Measurements from ENCODE around the gene MAB21L2. TPM values are rescaled to one million over a fixed set of nuclear protein-coding genes. Genes with fewer than 3 reads are reported as not detected.

Gene MAB21L2
- polyA plus RNA-seq, 2 of the 4 experiments (the other 2 are of a cell fraction): not detected

DNA sequence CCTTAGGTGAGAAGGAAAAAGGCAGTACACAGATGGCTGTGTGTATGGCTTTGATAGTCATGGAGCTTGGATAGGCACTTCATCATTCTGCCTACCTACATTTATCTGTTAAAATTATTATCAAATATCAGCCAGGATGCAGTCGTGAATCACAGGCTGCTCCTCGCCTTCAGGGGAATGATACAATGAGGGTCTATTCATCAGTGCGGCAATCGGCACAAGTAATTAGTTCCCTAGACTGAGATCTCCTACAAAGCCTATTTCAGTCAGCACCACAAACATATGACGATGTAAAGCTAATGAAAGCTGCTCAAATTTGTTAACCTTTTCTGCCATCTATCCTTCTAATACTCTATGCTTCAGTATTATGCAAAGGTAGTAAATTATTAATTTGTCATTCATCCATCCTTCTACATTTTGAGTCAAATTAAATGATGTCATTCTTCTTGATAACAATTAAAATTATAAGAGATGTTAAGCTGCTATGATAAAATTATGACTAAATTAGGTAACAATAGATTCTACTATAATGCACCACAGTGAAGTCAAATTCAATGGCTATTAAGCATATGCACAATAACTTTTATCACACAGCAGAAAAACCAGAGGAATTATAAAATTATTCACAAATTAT, 19.0 kb downstream of the MAB21L2 start (continued):
- TF ChIP-seq ESRRA (IDR thresholded peaks at IDR 0.05; ENCODE audit: borderline replicate concordance, low read length): no peak
- no peak for TF ChIP-seq RNF2 (IDR thresholded peaks at IDR 0.05; ENCODE audit: borderline replicate concordance, low read depth)
- no peak for TF ChIP-seq KDM1A (IDR thresholded peaks at IDR 0.05; ENCODE audit: low read depth)

DNA sequence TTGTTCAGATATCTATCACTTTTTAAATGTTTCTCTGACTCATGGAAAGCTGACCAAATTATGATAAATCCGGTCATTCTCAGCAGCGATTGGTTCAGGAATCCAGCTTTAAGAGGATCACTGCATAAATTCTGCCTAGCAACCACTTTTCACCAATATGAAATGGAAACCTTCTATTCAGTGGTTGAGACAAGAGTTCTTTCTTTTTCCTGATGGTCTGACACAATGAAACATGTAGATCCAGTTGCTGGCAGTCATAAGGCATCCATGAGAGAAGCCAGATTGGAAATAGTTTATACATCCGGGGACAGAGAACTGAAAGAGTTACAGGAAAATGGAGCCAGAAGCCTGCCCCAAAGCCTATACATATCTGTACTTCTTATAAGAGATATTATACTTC, 27.2 kb downstream of the MAB21L2 start:
- TF ChIP-seq, protein P1, sequence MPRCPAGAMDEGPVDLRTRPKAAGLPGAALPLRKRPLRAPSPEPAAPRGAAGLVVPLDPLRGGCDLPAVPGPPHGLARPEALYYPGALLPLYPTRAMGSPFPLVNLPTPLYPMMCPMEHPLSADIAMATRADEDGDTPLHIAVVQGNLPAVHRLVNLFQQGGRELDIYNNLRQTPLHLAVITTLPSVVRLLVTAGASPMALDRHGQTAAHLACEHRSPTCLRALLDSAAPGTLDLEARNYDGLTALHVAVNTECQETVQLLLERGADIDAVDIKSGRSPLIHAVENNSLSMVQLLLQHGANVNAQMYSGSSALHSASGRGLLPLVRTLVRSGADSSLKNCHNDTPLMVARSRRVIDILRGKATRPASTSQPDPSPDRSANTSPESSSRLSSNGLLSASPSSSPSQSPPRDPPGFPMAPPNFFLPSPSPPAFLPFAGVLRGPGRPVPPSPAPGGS (IDR thresholded peaks at IDR 0.05): no peak
- no peak for TF ChIP-seq SMC3 (IDR thresholded peaks at IDR 0.05)
- TF ChIP-seq HOXB13 (CRISPR knock-in tag; IDR thresholded peaks at IDR 0.05; ENCODE audit: low read depth): no peak
- no peak for TF ChIP-seq EHF (CRISPR knock-in tag; IDR thresholded peaks at IDR 0.05)
- TF ChIP-seq MAZ (IDR thresholded peaks at IDR 0.05; ENCODE audit: borderline replicate concordance, low read depth, low read length): no peak
- no peak for TF ChIP-seq ZSCAN20 (CRISPR knock-in tag; IDR thresholded peaks at IDR 0.05)
- TF ChIP-seq CBX2 (IDR thresholded peaks at IDR 0.05; ENCODE audit: borderline replicate concordance, low read depth): no peak
- TF ChIP-seq ESRRA (IDR thresholded peaks at IDR 0.05; ENCODE audit: borderline replicate concordance, low read length): no peak
- no peak for TF ChIP-seq MAFK (IDR thresholded peaks at IDR 0.05; ENCODE audit: partially characterized antibody)
- no peak for TF ChIP-seq POLR2A (IDR thresholded peaks at IDR 0.05; ENCODE audit: low read length)
- TF ChIP-seq ZFP36 (IDR thresholded peaks at IDR 0.05; ENCODE audit: borderline replicate concordance, partially characterized antibody): no peak
- DNase-seq (ENCODE audit: low read depth in 1 of 2, low spot score in 1 of 2) (no peak), FAIRE-seq (no peak), ATAC-seq (no peak)
- POLR2A ChIA-PET: no interaction called here
- no peak overlapping the region for H3K4me2 ChIP-seq
- H3K4me3 ChIP-seq: no peak overlapping the region
- CTCF ChIA-PET: no interaction called here
- H3K27ac ChIP-seq: no peak overlapping the region
- WGBS (ENCODE audit: missing lambda C conversion rate): 97% methylated on average over 3 of the region's 3 CpGs
- no peaks in the 10 kb centered on the region for H3K4me1 ChIP-seq
- no peaks in the 10 kb centered on the region for H3K9me3 ChIP-seq

- TF ChIP-seq KDM1A (IDR thresholded peaks at IDR 0.05; ENCODE audit: low read depth) (no peak), NPAS2 (CRISPR knock-in tag; IDR thresholded peaks at IDR 0.05; ENCODE audit: borderline replicate concordance) (no peak), POLR2AphosphoS2 (conservative IDR thresholded peaks at IDR 0.05; ENCODE audit: low read length) (no peak), KDM5A (IDR thresholded peaks at IDR 0.05) (no peak), HOXA7 (CRISPR knock-in tag; IDR thresholded peaks at IDR 0.05) (no peak), RFX5 (IDR thresholded peaks at IDR 0.05) (no peak), CEBPB (IDR thresholded peaks at IDR 0.05) (no peak)
- TF ChIP-seq, protein P2, sequence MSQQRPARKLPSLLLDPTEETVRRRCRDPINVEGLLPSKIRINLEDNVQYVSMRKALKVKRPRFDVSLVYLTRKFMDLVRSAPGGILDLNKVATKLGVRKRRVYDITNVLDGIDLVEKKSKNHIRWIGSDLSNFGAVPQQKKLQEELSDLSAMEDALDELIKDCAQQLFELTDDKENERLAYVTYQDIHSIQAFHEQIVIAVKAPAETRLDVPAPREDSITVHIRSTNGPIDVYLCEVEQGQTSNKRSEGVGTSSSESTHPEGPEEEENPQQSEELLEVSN (IDR thresholded peaks at IDR 0.05; ENCODE audit: borderline replicate concordance, low read depth): no peak
- TF ChIP-seq, protein P3, sequence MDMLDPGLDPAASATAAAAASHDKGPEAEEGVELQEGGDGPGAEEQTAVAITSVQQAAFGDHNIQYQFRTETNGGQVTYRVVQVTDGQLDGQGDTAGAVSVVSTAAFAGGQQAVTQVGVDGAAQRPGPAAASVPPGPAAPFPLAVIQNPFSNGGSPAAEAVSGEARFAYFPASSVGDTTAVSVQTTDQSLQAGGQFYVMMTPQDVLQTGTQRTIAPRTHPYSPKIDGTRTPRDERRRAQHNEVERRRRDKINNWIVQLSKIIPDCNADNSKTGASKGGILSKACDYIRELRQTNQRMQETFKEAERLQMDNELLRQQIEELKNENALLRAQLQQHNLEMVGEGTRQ (IDR thresholded peaks at IDR 0.05): no peak
- Histone ChIP-seq H3K9me3 (no peaks in the 10 kb centered on the region), H3K4me2 (no peak overlapping the region), H3K4me3 (no peak overlapping the region), H3K27ac (no peak overlapping the region), H3K4me1 (no peaks in the 10 kb centered on the region)
- ChIA-PET POLR2A (no interaction called here), CTCF (no interaction called here)
- 72% methylated on average over 1 of the region's 1 CpG for WGBS (ENCODE audit: missing lambda C conversion rate)
- no peak for FAIRE-seq
- DNase-seq (ENCODE audit: low read depth in 1 of 2, low spot score in 1 of 2): no peak
- ATAC-seq: no peak
These were observed 37.1 kb downstream of the MAB21L2 start for GRCh38 chr4:150619042-150619441.

- no peaks in the 10 kb centered on the region for H3K4me1 ChIP-seq
- no peak for FAIRE-seq
- H3K27ac ChIP-seq: no peak overlapping the region
- WGBS (ENCODE audit: missing lambda C conversion rate): 76% methylated on average over 1 of the region's 1 CpG
- no peak for ATAC-seq
- ChIA-PET POLR2A (no interaction called here), CTCF (no interaction called here)
- H3K4me2 ChIP-seq: no peak overlapping the region
- TF ChIP-seq SREBF2 (IDR thresholded peaks at IDR 0.05) (no peak), RNF2 (IDR thresholded peaks at IDR 0.05; ENCODE audit: borderline replicate concordance, low read depth) (no peak), GATA3 (IDR thresholded peaks at IDR 0.05; ENCODE audit: borderline replicate concordance) (no peak), KDM1A (IDR thresholded peaks at IDR 0.05; ENCODE audit: low read depth) (no peak), ZFP36 (IDR thresholded peaks at IDR 0.05; ENCODE audit: borderline replicate concordance, partially characterized antibody) (no peak), RFX5 (IDR thresholded peaks at IDR 0.05) (no peak), FOXS1 (CRISPR knock-in tag; IDR thresholded peaks at IDR 0.05) (no peak), KDM5A (IDR thresholded peaks at IDR 0.05) (no peak)
- TF ChIP-seq, protein P4, sequence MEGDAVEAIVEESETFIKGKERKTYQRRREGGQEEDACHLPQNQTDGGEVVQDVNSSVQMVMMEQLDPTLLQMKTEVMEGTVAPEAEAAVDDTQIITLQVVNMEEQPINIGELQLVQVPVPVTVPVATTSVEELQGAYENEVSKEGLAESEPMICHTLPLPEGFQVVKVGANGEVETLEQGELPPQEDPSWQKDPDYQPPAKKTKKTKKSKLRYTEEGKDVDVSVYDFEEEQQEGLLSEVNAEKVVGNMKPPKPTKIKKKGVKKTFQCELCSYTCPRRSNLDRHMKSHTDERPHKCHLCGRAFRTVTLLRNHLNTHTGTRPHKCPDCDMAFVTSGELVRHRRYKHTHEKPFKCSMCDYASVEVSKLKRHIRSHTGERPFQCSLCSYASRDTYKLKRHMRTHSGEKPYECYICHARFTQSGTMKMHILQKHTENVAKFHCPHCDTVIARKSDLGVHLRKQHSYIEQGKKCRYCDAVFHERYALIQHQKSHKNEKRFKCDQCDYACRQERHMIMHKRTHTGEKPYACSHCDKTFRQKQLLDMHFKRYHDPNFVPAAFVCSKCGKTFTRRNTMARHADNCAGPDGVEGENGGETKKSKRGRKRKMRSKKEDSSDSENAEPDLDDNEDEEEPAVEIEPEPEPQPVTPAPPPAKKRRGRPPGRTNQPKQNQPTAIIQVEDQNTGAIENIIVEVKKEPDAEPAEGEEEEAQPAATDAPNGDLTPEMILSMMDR (IDR thresholded peaks at IDR 0.05): no peak
- H3K9me3 ChIP-seq: no peaks in the 10 kb centered on the region
- H3K4me3 ChIP-seq: no peak overlapping the region
- DNase-seq (ENCODE audit: low read depth in 1 of 2, low spot score in 1 of 2): no peak
These were observed 42.1 kb downstream of the MAB21L2 start for GRCh38 chr4:150624055-150624454.
